ENCODE measurements around the gene DENND10. TPM values are rescaled to one million over a fixed set of nuclear protein-coding genes. Genes with fewer than 3 reads are reported as not detected.
"Not testable (repeated sequence)": the region's sequence is repeated elsewhere in the genome, so short reads cannot be mapped to it uniquely, and the experiment has no call there.

DENND10 gene
- polyA plus RNA-seq, 2 donors = 20.4 to 26.2 TPM

DNA sequence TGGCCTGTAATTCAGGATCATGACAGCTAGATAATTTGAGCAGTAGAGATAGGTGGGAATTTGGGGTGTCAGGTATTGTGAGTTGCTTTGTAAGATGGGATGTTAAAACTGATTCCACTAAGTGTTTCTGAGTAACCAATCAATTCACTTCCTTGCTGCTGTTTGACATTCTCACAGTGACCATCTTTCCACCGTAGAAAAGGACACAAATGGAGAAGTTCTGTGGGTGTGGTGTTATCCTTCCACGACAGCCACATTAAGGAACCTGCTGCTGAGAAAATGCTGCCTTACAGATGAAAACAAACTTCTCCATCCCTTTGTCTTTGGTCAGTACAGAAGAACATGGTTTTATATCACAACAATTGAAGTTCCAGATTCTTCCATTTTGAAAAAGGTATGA is 3.9 kb downstream of the DENND10 start:
- H3K4me1 ChIP-seq (ENCODE audit: control insufficient read depth in 2 of 2, insufficient read depth in 2 of 2, low read length in 1 of 2); H3K36me3 ChIP-seq (ENCODE audit: control insufficient read depth in 2 of 2, insufficient read depth in 2 of 2, low read length in 1 of 2); H3K9me3 ChIP-seq (ENCODE audit: control insufficient read depth in 2 of 2, insufficient read depth in 1 of 2, low read depth in 1 of 2, low read length in 1 of 2); H3K4me3 ChIP-seq (ENCODE audit: low read depth in 1 of 2, low read length in 2 of 2); H3K27me3 ChIP-seq (ENCODE audit: control insufficient read depth in 1 of 2, insufficient read depth in 2 of 2, low read length in 2 of 2); H3K27ac ChIP-seq (ENCODE audit: low read depth in 2 of 2, low read length in 1 of 2): not testable (repeated sequence)
- 89 to 92% methylated on average over 2 of the region's 2 CpGs for WGBS, 2 donors

DNA sequence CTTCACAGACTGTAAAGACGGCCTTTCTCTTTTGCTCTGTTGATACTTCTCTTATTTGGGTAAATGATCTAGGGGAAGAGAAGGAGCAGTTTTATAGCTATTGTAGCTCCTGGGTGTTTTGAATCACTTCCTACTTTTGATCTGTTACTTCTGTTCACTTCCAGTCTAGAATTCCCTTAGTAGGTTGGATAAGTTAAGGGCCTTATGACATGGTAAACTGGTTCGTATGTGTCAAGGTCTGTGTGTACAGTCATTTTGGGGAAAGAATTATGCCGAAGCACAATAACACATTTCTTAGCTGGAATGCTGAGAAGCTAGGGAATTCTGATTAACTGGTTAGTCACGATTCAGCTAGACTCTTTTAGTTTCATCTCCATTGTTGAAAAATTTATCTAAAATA is 8.1 kb downstream of the DENND10 start:
- peaks cover 5 to 9% of the 10 kb centered on the region in 2 donors for H3K36me3 ChIP-seq (ENCODE audit: control insufficient read depth in 2 of 2, insufficient read depth in 2 of 2, low read length in 1 of 2)
- H3K4me3 ChIP-seq (ENCODE audit: low read depth in 1 of 2, low read length in 2 of 2) = no peak overlapping the region
- H3K4me1 ChIP-seq (ENCODE audit: control insufficient read depth in 2 of 2, insufficient read depth in 2 of 2, low read length in 1 of 2) = no peaks in the 10 kb centered on the region
- 89 to 90% methylated on average over 4 of the region's 4 CpGs for WGBS, 2 donors
- no peaks in the 10 kb centered on the region for H3K27me3 ChIP-seq (ENCODE audit: control insufficient read depth in 1 of 2, insufficient read depth in 2 of 2, low read length in 2 of 2)
- no peaks in the 10 kb centered on the region for H3K9me3 ChIP-seq (ENCODE audit: control insufficient read depth in 2 of 2, insufficient read depth in 1 of 2, low read depth in 1 of 2, low read length in 1 of 2)
- H3K27ac ChIP-seq (ENCODE audit: low read depth in 2 of 2, low read length in 1 of 2) = no peak overlapping the region

DNA sequence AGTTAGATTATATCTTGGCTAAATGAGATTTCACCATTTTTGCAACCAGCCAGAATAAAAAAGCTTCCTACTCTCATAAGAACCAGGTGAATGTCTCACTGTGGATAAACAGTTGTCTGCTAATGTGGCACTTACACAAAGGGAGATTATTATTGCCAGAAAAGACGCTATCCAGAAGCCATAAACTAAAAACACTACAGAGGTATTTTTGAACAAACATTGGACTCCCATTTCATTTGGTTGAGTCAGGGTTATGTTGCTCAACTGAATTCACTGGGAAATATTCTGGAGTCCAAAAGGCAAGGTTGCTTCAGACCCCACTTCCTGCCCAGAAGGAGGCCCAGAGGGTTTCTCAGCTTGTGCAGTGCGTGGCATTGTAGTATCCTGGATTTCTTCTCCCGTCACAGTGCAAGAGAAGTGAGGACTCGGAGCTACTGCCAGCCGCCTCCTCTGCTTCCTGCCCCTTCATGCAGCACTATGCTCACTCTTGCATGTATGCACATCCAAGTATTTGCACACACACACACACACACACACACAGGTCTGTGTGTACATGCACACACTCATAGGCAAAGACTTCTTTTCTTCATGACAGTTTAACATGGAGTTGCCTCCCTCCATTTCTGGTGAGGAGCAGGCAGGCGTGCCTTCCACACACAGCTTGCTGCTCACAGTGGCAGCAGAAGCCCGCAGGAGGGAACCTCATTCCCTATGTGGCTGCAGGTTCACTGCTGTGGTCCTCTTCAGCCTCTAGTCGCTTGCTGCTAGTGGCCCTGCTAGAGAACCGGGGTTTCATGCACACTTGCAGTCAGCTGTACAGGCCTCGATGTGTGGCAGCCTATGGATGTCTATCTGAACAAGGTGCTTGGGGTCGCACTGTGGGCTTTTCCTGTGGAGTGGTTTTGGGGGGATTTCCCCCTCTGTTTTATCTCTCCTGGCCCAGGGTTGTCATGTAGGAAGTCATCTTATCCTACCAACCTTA is 10.1 kb downstream of the DENND10 start:
- no peaks in the 10 kb centered on the region for H3K9me3 ChIP-seq (ENCODE audit: control insufficient read depth in 2 of 2, insufficient read depth in 1 of 2, low read depth in 1 of 2, low read length in 1 of 2)
- H3K27ac ChIP-seq (ENCODE audit: low read depth in 2 of 2, low read length in 1 of 2) = no peak overlapping the region
- no peaks in the 10 kb centered on the region for H3K27me3 ChIP-seq (ENCODE audit: control insufficient read depth in 1 of 2, insufficient read depth in 2 of 2, low read length in 2 of 2)
- no peaks in the 10 kb centered on the region for H3K4me1 ChIP-seq (ENCODE audit: control insufficient read depth in 2 of 2, insufficient read depth in 2 of 2, low read length in 1 of 2)
- H3K4me3 ChIP-seq (ENCODE audit: low read depth in 1 of 2, low read length in 2 of 2) = no peak overlapping the region
- peaks cover 5 to 12% of the 10 kb centered on the region in 2 donors for H3K36me3 ChIP-seq (ENCODE audit: control insufficient read depth in 2 of 2, insufficient read depth in 2 of 2, low read length in 1 of 2)
- 84 to 89% methylated on average over 11 of the region's 11 CpGs for whole genome bisulfite sequencing, 2 donors

DNA sequence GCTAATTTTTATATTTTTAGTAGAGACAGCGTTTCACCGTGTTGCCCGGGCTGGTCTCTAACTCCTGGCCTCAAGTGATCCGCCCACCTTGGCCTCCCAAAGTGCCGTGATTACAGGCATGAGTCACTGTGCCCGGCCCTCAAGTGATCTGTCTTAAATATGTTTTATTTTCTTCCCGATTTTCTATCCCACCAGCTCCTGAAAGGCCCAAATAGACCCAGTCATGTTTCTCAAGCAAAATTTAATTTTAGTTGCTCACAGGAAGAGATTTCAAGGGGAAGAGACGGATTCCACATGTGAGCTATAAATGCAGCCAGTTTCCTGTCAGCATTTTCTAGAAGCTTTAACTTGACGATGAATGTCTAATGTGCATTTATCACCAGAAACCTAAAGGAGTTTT is 12.0 kb downstream of the DENND10 start:
- Histone ChIP-seq H3K36me3 (ENCODE audit: control insufficient read depth in 2 of 2, insufficient read depth in 2 of 2, low read length in 1 of 2) (peaks cover 5 to 16% of the 10 kb centered on the region in 2 donors), H3K27me3 (ENCODE audit: control insufficient read depth in 1 of 2, insufficient read depth in 2 of 2, low read length in 2 of 2) (no peaks in the 10 kb centered on the region), H3K4me3 (ENCODE audit: low read depth in 1 of 2, low read length in 2 of 2) (no peak overlapping the region), H3K27ac (ENCODE audit: low read depth in 2 of 2, low read length in 1 of 2) (no peak overlapping the region), H3K9me3 (ENCODE audit: control insufficient read depth in 2 of 2, insufficient read depth in 1 of 2, low read depth in 1 of 2, low read length in 1 of 2) (no peaks in the 10 kb centered on the region), H3K4me1 (ENCODE audit: control insufficient read depth in 2 of 2, insufficient read depth in 2 of 2, low read length in 1 of 2) (no peaks in the 10 kb centered on the region)
- 78 to 90% methylated on average over 9 of the region's 9 CpGs for WGBS, 2 donors

DNA sequence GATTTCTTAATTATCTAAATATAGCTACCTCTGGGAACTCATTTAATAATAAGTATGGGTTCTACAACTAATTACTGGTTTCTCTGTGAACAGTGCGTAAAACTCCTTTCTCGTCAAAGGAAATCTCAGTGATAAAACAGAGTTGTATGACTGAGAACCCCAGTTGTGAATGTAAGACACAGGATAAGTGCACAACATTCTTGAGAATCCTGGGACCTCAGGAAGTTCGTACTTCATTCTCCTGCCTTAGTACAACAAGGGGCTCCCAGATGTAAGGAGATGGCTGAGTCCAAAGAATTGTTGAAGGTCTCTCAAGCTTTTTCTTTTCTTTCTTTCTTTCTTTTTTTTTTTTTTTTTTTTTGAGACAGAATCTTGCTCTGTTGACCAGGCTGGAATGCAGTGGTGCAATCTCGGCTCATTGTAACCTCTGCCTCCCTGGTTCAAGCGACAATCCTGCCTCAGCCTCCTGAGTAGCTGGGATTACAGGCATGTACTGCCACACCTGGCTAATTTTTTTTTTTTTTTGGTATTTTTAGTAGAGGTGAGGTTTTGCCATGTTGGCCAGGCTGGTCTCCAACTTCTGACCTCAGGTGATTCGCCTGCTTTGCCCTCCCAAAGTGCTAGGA is 12.5 kb downstream of the DENND10 start:
- Histone ChIP-seq H3K36me3 (ENCODE audit: control insufficient read depth in 2 of 2, insufficient read depth in 2 of 2, low read length in 1 of 2) (peaks cover 5 to 19% of the 10 kb centered on the region in 2 donors), H3K4me1 (ENCODE audit: control insufficient read depth in 2 of 2, insufficient read depth in 2 of 2, low read length in 1 of 2) (no peaks in the 10 kb centered on the region), H3K27me3 (ENCODE audit: control insufficient read depth in 1 of 2, insufficient read depth in 2 of 2, low read length in 2 of 2) (no peaks in the 10 kb centered on the region), H3K27ac (ENCODE audit: low read depth in 2 of 2, low read length in 1 of 2) (no peak overlapping the region), H3K9me3 (ENCODE audit: control insufficient read depth in 2 of 2, insufficient read depth in 1 of 2, low read depth in 1 of 2, low read length in 1 of 2) (no peaks in the 10 kb centered on the region), H3K4me3 (ENCODE audit: low read depth in 1 of 2, low read length in 2 of 2) (no peak overlapping the region)
- WGBS, 2 donors = 96 to 97% methylated on average over 6 of the region's 6 CpGs

DNA sequence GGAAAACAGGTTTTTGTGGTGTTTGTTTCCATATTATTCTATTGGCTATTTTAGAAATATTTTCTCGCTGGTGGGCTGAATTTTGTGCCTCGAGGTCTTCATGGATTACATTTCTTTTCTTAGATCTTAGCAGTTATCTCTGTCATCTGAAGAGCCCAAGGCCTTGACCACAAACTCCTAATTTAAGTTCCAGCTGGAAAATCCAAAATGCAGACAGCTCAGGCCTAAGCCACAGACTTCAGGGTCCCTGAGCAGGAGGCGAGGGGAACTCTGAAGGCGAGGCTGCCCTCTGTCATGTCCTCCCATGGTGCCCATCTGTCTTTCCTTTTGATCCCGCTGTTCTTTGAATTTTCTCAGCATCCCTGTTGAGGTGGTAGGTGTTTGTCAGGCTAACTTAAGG is 14.3 kb downstream of the DENND10 start:
- Histone ChIP-seq H3K27me3 (ENCODE audit: control insufficient read depth in 1 of 2, insufficient read depth in 2 of 2, low read length in 2 of 2) (no peaks in the 10 kb centered on the region), H3K36me3 (ENCODE audit: control insufficient read depth in 2 of 2, insufficient read depth in 2 of 2, low read length in 1 of 2) (peaks cover 5 to 20% of the 10 kb centered on the region in 2 donors), H3K27ac (ENCODE audit: low read depth in 2 of 2, low read length in 1 of 2) (no peak overlapping the region), H3K4me1 (ENCODE audit: control insufficient read depth in 2 of 2, insufficient read depth in 2 of 2, low read length in 1 of 2) (no peaks in the 10 kb centered on the region), H3K9me3 (ENCODE audit: control insufficient read depth in 2 of 2, insufficient read depth in 1 of 2, low read depth in 1 of 2, low read length in 1 of 2) (no peaks in the 10 kb centered on the region), H3K4me3 (ENCODE audit: low read depth in 1 of 2, low read length in 2 of 2) (no peak overlapping the region)
- WGBS, 2 donors = 90 to 94% methylated on average over 5 of the region's 5 CpGs

DNA sequence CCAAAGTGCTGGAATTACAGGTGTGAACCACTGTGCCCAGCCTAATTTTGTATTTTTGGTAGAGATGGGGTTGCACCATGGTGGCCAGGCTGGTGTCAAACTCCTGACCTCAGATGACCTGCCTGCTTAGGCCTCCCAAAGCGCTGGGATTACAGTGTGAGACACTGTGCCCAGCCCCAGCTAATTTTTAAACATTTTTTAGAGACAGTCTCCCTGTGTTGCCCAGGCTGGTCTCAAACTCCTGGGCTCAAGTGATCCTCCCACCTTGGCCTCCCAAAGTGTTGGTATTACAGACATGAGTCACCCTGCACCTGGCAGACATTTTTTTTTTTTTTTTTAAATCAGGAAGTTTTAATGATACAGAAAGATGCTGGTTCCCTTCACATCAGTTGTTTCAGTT is 15.5 kb downstream of the DENND10 start:
- Histone ChIP-seq H3K4me3 (ENCODE audit: low read depth in 1 of 2, low read length in 2 of 2) (no peak overlapping the region), H3K27ac (ENCODE audit: low read depth in 2 of 2, low read length in 1 of 2) (no peak overlapping the region), H3K36me3 (ENCODE audit: control insufficient read depth in 2 of 2, insufficient read depth in 2 of 2, low read length in 1 of 2) (peaks cover 1 to 14% of the 10 kb centered on the region in 2 donors), H3K4me1 (ENCODE audit: control insufficient read depth in 2 of 2, insufficient read depth in 2 of 2, low read length in 1 of 2) (no peaks in the 10 kb centered on the region), H3K9me3 (ENCODE audit: control insufficient read depth in 2 of 2, insufficient read depth in 1 of 2, low read depth in 1 of 2, low read length in 1 of 2) (no peaks in the 10 kb centered on the region), H3K27me3 (ENCODE audit: control insufficient read depth in 1 of 2, insufficient read depth in 2 of 2, low read length in 2 of 2) (no peaks in the 10 kb centered on the region)
- 96 to 100% methylated on average over 1 of the region's 1 CpG for WGBS, 2 donors

DNA sequence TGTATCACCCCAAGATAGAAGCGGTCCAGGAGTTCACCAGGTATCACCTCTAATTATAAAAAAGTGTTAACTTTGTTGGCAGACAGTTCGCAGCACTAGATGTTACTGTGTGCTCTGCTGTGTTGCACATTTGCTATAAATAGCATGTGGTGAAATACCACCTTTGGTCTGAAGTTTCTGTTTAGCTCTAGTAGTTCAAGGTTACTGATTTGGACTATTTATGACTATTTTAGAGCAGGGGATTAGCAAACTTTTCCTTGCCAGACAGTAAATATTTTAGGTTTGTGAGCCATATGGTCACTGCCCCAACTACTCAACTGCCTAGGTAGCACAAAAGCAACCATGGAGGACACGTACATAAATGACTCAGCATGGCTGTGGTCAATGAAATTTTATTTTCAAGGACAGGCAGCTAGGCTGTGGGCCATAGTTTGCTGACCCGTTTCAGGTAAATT is 16.5 kb downstream of the DENND10 start:
- no peaks in the 10 kb centered on the region for H3K9me3 ChIP-seq (ENCODE audit: control insufficient read depth in 2 of 2, insufficient read depth in 1 of 2, low read depth in 1 of 2, low read length in 1 of 2)
- WGBS, 2 donors = 62 to 78% methylated on average over 4 of the region's 4 CpGs
- H3K27ac ChIP-seq (ENCODE audit: low read depth in 2 of 2, low read length in 1 of 2) = no peak overlapping the region
- no peaks in the 10 kb centered on the region for H3K4me1 ChIP-seq (ENCODE audit: control insufficient read depth in 2 of 2, insufficient read depth in 2 of 2, low read length in 1 of 2)
- peaks cover 0 to 16% of the 10 kb centered on the region in 2 donors for H3K36me3 ChIP-seq (ENCODE audit: control insufficient read depth in 2 of 2, insufficient read depth in 2 of 2, low read length in 1 of 2)
- no peak overlapping the region for H3K4me3 ChIP-seq (ENCODE audit: low read depth in 1 of 2, low read length in 2 of 2)
- no peaks in the 10 kb centered on the region for H3K27me3 ChIP-seq (ENCODE audit: control insufficient read depth in 1 of 2, insufficient read depth in 2 of 2, low read length in 2 of 2)

DNA sequence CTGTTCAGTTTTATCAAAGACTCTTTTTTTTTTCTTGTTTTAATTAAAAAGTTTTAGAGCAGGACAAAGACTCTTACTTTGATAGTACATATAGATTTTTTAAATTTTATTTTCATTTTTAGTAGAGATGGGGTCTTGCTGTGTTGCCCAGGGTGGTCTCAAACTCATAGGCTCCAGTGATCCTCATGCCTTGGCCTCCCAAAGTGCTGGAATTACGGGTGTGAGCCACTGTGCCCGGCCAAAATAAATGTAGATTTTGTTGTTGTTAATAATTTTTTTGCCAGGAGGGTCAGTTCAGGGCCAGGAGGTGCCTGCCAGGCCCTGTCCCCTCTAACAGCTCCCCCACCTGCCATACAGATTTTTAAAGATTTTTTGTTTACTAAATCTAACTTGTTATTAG is 17.0 kb downstream of the DENND10 start:
- Histone ChIP-seq H3K4me1 (ENCODE audit: control insufficient read depth in 2 of 2, insufficient read depth in 2 of 2, low read length in 1 of 2) (no peaks in the 10 kb centered on the region), H3K27me3 (ENCODE audit: control insufficient read depth in 1 of 2, insufficient read depth in 2 of 2, low read length in 2 of 2) (no peaks in the 10 kb centered on the region), H3K36me3 (ENCODE audit: control insufficient read depth in 2 of 2, insufficient read depth in 2 of 2, low read length in 1 of 2) (peaks cover 0 to 16% of the 10 kb centered on the region in 2 donors), H3K4me3 (ENCODE audit: low read depth in 1 of 2, low read length in 2 of 2) (no peak overlapping the region), H3K27ac (ENCODE audit: low read depth in 2 of 2, low read length in 1 of 2) (no peak overlapping the region), H3K9me3 (ENCODE audit: control insufficient read depth in 2 of 2, insufficient read depth in 1 of 2, low read depth in 1 of 2, low read length in 1 of 2) (no peaks in the 10 kb centered on the region)
- 93% methylated on average over 2 of the region's 2 CpGs for WGBS, 2 donors

All from esophagus (tissue), 2 donors.